HG02571 (cell line): ENCODE data around the gene CDC40.

Experiments
- ATAC-seq: cut with Tn5 transposase; IDR thresholded peaks from one replicate; pipeline ENCODE4 v1.9.1; 2021; ENCODE audit warnings: mild to moderate bottlenecking, moderate library complexity; ENCODE audit not compliant: unreplicated experiment

CDC40 gene

DNA sequence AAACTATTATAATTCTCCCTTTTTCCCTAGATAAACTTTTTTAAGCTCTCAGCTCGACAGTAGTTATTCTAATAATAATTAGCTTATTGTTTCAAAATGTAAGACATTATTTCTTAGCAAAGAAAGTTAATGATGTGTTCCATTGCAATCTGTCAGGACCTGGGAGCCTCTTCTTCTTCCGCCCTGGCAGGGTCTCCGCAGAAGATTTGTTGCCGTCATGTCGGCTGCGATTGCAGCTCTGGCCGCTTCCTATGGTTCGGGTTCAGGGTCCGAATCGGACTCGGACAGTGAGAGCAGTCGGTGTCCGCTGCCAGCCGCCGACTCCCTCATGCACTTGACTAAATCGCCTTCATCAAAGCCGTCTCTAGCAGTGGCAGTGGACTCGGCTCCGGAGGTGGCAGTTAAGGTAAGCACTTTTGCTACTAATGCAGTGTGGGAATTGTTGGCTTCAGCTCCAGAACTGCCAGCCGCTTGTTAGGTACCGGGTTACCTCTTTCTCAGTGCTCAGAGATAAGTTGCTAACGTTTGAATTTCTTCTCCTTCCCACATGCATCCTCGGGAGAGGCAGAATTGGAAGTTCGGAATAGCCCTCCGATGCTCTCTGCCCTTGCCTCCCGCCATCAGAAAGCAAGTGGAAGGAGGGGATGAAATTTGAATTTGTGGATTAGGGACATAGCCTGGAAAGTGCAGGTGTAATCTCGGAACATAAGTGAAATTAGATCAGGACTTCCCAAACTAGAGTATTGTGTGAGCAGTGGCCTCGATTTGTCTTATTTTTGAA is at the start of gene CDC40:
Gene CDC40 (plus strand): TSS at position 200 of the 781 bp plus-strand sequence. CDS start 18 bp downstream, at position 218.
- ATAC-seq, result peak; percentile 43

DNA sequence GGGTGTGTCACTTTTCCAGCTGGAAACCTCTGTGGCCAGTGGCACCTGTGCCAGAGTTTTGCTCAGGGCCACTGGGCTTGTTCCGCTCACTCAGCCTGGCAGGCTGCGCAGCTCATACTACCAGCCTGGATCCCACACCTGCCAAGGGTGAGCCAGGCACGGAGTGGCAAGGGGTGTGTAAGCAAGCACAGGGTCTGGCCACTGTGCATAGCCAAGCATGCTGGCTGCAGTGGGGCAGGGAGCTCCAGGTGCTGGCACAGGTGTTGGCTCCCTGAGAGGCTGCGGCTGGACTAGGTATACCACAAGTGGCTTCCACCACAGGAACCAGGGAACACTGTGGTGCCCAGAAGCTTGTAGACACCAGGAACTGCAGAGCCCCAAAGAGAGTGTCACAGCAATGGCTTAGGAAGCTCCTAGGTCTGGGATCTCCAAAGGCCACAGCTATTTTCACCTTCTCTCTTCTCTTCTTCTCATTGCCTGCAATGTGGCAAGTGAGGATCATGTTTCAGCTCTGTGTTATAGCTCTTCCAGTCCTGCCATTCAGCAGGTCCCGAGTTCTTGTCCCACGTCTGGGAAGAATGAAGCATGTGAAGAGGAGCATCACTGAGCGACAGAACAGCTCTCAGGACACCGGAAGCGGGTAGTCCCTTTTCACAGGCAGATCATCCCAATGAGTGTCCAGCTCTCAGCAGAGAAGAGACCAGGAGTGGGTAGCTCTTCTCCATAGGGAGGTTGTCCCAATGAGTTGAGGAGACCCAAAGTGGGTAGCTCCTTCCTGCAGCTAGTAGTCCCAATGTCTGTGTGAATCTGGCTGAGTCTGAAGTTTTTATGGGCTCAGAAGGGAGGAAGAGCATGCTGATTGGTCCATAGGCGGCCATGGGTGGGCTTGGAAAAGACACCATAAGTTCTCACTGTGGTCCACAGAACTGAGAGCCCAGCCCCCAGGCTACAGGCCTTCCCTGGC is 42.0 kb upstream of the CDC40 start:
- no peak for ATAC-seq

DNA sequence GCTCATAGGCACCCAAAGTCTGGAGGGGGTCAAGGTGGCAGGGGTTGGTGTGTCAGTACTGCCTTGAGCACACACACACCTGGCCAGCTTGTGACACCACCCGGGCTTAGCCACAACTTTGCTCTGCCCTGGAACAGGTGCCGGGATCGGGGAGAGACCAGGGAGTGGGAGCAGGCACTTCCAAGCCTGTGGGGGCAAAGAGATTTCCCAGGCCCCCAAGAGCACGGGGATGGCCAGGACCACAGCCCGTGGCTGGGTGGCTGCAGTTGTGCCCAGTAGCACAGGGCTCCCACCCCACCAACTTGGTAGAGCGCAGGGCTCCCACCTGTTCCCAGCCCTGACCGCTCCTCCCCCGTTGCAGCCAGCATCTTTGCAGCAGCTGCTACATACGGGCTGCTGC is 41.2 kb upstream of the CDC40 start:
- ATAC-seq, result no peak

DNA sequence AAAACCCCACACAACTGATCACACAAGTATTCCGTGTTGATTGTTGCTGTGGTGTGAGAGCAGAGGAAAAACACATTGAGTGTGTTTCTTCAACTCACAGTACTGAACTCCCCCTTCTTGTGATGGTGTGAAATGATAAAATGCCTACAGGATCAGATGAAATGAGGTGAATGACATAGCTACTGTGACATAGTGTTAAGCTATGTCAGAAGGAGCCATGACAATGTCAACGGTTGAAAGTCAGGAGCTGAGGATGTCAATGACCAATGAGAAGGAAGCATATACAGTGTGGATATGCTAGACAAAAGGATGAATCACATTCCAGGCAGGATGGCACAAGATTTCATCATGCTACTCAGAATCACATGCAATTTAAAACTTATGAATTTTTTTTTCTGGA is 39.6 kb upstream of the CDC40 start:
- ATAC-seq, result no peak

DNA sequence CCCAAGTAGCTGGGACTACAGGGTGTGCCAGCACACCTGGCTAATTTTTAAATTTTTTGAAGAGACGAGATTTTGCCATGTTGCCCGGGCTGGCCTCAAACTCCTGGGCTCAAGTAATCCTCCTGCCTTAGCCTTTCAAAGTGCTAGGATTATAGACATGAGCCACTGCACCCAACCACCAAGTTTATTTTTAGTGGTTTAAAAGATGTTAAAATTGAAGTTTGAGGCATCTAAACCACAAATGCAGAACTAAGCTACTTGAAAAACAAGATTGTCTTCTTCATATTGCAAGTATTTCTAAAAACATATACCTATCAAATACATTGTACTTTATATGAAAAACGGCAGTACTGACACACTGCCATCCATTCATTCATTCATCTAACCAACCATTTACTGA is 32.4 kb upstream of the CDC40 start:
- no peak for ATAC-seq

DNA sequence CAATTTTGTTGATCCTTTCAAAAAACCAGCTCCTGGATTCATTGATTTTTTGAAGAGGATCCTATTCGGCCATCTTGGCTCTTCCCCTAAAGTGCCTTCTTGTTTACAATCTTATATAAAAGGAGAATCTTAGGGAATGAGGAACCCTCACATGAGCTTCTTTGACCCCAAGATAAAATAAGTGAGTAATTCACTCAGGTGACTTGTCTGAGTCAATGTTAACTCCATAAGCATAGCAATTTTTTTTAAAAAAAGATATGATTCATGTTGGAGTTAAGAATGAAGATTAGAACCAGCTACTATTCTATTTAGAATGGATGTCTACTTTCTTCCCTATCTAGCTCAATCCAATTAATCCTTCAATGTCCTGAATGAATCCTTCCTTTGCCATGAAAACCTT is 21.7 kb upstream of the CDC40 start:
- no peak for ATAC-seq

DNA sequence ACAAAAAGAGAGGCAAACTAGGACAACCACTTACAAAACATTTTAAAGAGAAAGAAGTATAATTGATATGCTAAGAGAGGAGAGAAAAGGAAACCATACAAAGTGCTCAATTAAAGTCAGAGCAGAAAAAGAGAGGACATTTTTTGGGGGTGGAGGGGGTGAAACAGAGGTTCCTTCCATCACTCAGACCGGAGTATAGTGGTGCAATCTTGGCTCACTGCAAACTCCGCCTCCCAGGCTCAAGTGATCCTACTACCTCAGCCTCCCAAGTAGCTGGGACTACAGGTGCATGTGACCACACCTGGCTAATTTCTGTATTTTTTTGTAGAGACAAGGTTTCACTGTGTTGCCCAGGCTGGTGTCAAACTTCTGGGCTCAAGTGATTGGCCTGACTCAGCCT is 10.1 kb upstream of the CDC40 start:
- no peak for ATAC-seq

DNA sequence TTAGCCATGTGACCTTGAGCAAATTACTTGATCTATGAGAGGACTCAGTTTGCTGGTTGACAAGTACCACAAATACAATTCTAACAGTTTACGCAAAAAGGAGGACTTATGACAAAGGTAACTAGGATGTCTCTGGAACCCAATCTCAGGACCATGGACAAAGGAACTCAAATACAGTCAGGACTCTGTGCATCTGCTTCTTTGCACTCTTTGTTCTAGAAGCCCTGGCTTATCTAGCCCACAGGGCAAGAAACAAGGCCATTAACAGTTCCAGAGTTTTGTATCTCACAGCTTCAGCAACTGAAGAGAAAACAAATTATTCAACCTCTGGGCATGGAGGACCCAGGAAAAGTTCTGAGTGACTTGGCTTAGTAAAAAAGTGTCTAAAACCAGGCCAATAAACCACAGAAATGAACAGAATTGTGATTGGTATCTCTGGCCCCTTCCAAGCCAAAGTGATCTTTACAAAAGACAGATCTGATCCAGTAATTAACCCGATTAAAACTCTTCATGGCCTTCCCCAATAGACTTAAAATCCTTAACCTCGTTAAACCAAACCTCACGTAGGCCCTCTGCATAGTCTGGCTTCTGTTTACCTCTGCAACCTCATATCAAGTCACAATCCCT is 6.6 kb upstream of the CDC40 start:
- ATAC-seq, result no peak

DNA sequence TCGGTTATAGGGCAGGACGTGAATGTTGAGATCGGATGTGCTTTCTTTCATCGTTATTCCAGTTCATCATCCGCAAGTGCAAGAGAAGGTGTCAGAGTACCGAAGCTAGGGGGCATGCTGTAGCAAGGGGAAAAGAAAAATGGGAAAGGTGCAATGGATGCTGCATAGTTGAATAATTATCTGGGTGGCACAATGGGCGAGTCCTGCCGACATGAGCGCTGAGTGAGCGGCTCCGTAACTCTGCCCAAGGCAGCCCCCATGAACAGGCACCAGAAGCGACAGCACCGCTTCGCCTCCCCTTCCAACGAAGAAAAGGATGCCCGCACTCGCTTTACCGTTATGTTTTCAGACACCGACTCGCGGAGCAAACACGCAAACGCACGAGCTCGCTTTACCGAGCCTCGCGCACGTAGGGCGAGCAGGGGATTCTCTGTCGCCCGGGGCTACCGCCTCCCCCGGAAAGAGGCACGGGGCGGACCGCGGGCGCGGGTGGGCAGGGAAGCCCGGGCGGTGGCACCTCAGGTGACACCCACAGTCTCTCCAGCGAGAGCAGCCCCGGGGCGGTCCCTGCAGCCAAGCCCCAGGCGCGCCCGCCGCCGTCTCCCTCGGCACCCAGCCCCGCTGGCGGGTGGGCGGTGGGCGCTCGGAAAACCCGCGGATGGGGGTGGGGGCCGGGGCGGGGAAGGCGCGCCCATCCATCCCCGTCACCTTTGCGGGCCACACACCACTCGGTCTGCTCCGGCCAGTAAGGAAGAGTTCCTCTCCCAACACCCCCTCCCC is 1.4 kb upstream of the CDC40 start:
- peak; percentile 26 for ATAC-seq

DNA sequence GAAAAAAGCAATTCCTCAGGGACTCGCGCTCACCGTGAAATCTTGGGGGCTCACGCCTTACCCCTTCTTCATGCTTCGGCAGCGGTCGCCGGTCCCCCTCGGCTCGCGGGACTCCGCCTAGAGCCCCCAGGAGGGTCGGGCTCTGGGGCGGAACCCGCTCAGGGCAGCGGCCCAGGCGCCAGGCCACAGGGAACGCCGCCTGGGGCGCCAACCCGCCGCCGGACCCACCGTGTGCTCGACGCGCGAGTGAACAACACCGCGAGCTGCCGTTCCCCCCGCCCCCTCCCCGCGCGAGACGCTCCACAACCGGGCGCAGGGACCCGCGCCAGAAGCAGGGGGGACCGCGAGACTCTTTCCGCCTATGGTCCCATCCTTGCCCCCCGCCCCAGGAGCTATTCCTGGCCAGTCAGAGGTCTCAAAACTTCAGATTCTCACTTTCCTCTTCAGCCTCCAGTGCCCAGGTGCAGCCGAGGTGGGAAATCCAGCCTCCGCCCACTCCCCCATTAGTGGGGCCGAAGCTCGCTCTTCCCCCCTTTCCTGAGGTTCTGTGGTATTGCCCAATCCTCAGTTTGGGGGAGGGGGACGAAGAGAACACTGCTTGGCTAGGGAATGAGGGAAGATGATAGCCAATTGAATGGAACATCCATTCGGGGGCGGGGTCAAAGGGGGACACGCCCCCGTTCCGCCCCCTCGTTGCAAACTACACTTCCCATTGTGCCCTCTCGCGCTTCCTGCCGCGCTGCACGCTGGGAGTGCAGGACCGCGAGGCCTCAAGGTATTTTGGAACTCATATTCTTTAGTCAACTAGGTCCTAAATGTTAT is 610 bp upstream of the CDC40 start, which contains the start of gene WASF1:
Gene WASF1 (minus strand): TSS at position 265 of the 822 bp plus-strand sequence. CDS start 52,069 bp downstream, outside the sequence.
- peak; percentile 90 for ATAC-seq

DNA sequence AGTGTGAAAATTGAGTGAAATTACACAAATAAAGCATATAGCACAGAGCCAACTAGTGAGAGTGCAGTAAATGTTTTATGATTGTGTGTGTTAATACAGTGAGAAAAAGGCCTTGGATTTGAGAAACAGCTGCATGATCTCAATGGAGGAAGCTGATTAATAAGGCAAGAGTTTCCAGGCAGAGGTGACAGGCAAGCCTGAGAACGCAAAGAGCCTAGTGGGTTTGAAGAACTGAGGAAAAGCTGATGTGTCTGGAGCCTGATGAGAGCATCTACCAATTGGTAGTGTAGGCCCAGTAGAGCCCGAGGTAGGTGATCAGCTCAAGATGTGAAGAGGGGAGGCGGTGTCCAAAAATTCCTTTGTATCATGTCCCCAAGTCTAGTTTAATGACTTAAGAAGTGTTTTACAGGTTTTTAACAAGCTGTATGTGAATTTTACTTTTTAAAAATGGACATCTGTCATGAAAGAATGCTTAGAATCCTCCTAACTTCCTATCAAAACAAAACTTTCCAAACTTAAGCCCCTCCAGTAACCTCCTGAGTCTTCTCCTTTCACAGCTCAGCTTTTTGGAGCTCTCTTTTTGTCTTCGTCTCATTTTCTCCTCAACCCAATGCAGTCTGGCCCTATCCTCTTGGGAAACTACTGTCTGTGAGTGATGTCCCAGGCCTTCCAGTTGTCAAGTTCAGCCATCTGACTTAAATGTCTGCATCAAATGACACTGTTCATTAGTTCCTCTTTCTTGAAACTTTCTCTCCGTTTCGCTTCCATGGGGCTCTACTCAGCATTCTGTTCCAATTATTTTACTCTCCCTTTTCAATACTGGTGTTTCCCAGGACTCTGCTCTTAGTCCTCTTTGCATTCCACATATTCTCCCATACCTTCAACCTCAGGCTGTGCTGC is 1.2 kb downstream of the CDC40 start:
- no peak for ATAC-seq

DNA sequence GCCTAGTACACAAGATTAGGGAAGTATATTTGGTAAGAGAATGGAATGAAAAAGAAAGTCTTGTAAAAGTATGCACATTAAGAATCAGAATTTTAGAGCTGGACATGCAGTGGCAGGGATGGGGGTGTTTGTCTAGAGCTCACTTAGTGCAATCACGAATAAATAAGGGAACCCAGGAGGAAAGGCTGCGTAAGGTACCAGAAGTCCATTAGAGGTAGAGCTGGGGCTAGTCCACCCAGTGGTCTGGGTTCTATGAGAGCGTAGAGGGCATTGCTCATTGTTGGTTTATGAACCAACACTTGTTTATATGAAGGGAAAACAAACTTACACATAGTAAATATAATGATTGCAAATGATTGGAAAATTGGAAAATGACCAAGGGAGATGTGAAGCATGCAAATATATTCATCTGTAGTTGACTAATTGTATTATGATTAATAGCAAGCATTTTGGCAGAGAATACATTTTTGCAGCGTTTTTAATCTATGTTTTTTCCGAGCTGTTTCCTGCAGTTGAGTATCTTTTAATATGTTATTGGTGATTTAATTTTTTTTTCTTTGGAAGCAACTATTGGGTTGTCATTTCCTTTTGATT is 3.2 kb downstream of the CDC40 start:
- no peak for ATAC-seq

DNA sequence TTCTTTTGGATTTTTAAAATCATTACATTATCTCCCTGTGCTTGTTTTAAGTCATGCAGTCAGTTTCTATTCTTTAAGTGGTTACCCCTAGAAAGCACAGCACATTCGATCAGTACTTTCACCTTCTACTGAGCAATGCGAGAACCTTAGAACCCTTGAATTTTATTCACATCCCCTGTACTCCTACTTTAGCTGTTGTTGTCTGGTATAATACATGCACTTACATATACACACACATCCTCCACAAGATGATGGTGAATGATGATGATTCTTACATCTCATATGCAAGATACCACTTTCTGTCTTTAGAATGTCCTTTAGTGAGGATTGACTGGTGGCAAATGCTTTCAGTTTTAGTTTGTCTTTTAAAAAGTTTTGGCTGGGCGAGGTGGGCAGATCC is 5.7 kb downstream of the CDC40 start:
- no peak for ATAC-seq

DNA sequence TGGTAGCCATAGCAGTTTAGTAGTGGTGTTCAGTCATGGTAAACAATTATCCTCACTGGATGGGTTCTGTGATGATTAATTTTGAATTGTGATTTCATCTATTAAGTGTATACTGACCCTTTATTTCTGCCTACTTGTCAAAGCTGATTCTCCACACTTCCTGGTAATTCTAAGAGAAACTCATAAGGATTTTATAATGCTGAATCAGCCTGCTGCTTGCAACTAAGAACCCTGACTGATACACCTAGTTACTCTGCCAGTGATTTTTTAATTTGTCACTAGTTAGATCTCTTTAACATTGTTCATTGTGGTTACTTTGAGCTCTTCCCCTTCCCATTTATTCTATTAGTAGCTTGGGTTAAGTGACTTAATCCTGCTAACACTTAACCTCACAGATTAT is 8.6 kb downstream of the CDC40 start:
- no peak for ATAC-seq

DNA sequence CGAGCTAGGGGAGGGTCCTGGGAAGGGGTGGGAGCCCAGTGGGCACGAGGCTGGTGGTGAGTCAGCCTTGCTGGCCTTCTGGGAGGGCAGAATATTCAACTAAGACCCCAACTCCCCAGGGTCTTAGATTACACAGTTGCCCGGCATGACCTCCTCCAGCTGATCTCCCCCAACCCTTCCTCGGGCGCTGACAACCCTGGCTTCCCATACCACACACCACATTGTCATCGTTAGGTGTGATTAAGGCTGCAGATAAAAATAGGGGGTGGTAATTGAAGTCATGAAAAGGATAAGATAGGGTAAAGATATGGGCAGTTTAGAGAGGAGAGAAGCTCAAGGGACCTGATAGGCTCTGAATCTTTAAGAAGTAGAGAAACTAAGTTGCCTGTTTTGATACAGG is 10.5 kb downstream of the CDC40 start:
- ATAC-seq, result no peak

DNA sequence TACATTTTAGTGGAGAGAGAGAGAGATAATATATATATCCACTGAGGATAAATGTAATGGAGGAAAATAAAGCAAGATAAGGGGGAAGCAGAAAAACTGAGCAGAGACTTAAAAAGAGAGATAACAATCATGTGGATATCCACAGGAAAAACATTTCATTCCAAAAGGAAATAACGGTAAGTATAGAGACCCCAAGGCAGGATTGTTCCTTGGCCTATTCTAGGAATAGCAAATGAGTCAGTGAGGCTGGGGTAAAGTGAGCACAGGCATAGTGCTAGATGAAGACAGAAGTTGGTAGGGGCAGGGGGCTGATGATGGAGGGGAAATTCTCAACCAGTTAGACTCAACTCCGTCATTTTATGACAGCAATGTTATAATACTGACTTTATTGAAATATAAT is 11.2 kb downstream of the CDC40 start:
- ATAC-seq, result no peak

DNA sequence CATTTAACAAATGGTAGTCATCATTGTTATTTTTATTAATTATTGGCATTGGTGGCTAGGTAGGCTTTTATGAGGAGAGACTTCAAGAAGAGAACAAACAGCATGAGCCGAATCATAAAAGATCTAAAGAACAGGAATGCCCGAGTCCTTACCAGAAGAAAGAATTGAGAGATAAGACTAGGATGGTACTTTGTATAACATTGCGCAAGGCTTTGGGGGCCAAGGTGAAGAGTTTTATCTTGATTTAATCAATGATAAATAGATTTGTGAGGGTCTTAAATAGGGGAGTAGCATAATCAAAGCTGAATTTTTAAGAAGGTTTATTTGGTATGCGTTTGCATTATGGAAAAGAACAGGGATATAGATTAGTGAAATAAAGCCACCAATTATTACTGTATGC is 15.4 kb downstream of the CDC40 start:
- no peak for ATAC-seq

DNA sequence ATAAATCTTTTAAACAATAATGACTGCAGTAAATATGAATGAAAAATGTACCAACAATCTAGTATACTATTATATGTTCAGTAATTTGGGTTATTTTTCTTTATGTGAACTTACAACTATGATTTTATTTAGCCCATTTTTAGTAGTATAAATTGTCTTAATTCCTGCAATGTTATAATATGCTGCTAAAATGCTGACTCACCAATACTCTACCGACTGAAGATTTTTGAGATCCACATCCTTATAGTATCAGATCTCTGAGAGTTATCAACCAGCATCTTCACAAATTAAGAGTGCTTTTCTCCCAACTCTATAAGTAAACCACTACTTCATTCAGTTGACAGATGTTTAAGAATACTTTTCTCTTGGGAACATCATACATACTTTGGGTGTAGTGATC is 16.6 kb downstream of the CDC40 start:
- no peak for ATAC-seq
